ENCODE measurements around the gene POLR2J. TPM values are rescaled to one million over a fixed set of nuclear protein-coding genes. Genes with fewer than 3 reads are reported as not detected.

The POLR2J gene
- total RNA-seq, 1 experiment from 2014 or later = 50.5 TPM

- TF ChIP-seq ERG (CRISPR knock-in tag; IDR thresholded peaks at IDR 0.05) (no peak), MAX (CRISPR knock-in tag; IDR thresholded peaks at IDR 0.05) (no peak), FOXP1 (CRISPR knock-in tag; IDR thresholded peaks at IDR 0.05; ENCODE audit: borderline replicate concordance) (no peak)
These were observed 9.3 kb downstream of the POLR2J start (continued) for GRCh38 chr7:102469351-102469971.

- ATAC-seq (no peak), DNase-seq (ENCODE audit: low spot score) (no peak)
- no peaks in the 10 kb centered on the region for H3K9me3 Mint-ChIP-seq
- peaks cover 6% of the 10 kb centered on the region for H3K4me1 Mint-ChIP-seq
- no peak overlapping the region for H3K27ac Mint-ChIP-seq
- H3K27me3 Mint-ChIP-seq (ENCODE audit: low read depth) = no peaks in the 10 kb centered on the region
- CTCF ChIA-PET = interaction anchor here (1.9 kb wide), 1 partner anchor 56 kb away, joined by 7 read pairs; no protein-coding TSS in a partner anchor
- TF ChIP-seq TCF7 (CRISPR knock-in tag; IDR thresholded peaks at IDR 0.05; ENCODE audit: low read depth) (no peak), CREB1 (CRISPR knock-in tag; IDR thresholded peaks at IDR 0.05) (no peak), RELA (CRISPR knock-in tag; IDR thresholded peaks at IDR 0.05; ENCODE audit: borderline replicate concordance) (no peak), SOX15 (CRISPR knock-in tag; IDR thresholded peaks at IDR 0.05) (no peak), ERG (CRISPR knock-in tag; IDR thresholded peaks at IDR 0.05) (no peak)
- H3K36me3 Mint-ChIP-seq = peaks cover 3% of the 10 kb centered on the region; the same call in 1 of the 2 replicates
- H3K4me3 Mint-ChIP-seq = no peak overlapping the region
- POLR2A ChIA-PET = no interaction called here
These were observed 10.0 kb downstream of the POLR2J start for GRCh38 chr7:102468478-102469350.

- H3K4me3 Mint-ChIP-seq = no peak overlapping the region
- 0 out of 2 replicates have a peak, but pooled peaks have one; percentile 8 for TF ChIP-seq NFYB (CRISPR knock-in tag; conservative IDR thresholded peaks at IDR 0.05; ENCODE audit: low read depth)
- no peak for TF ChIP-seq TCF7 (CRISPR knock-in tag; IDR thresholded peaks at IDR 0.05; ENCODE audit: low read depth)
- no peak for TF ChIP-seq IRF1 (CRISPR knock-in tag; IDR thresholded peaks at IDR 0.05)
- no peak for TF ChIP-seq GABPB1 (CRISPR knock-in tag; IDR thresholded peaks at IDR 0.05)
- no peak for TF ChIP-seq NR3C1 (CRISPR knock-in tag; conservative IDR thresholded peaks at IDR 0.05; ENCODE audit: low read depth)
- 0 out of 2 replicates have a peak, but pooled peaks have one; percentile 26 for TF ChIP-seq ATF3 (CRISPR knock-in tag; conservative IDR thresholded peaks at IDR 0.05)
- no peak overlapping the region for H3K27ac Mint-ChIP-seq
- no peaks in the 10 kb centered on the region for H3K9me3 Mint-ChIP-seq
- no peak for DNase-seq (ENCODE audit: low spot score)
- H3K36me3 Mint-ChIP-seq = peaks cover 3% of the 10 kb centered on the region; the same call in 1 of the 2 replicates
- no peaks in the 10 kb centered on the region for H3K27me3 Mint-ChIP-seq (ENCODE audit: low read depth)
- no peak for ATAC-seq
- ChIA-PET POLR2A (interaction anchor here (0.6 kb wide), 1 partner anchor 527 kb away, joined by 3 read pairs; no protein-coding TSS in a partner anchor), CTCF (interaction anchor here (0.6 to 1.9 kb wide), 12 partner anchors 11 to 838 kb away, joined by 3 to 11 read pairs (median 4); partner anchors contain the start of gene PRKRIP1)
- H3K4me1 Mint-ChIP-seq = peaks cover 8% of the 10 kb centered on the region
These were observed 10.9 kb downstream of the POLR2J start for GRCh38 chr7:102467581-102468477.
